ENCODE data around the gene TMEM178B.
"Not testable (repeated sequence)": the region's sequence is repeated elsewhere in the genome, so short reads cannot be mapped to it uniquely, and the experiment has no call there.

TMEM178B gene

DNA sequence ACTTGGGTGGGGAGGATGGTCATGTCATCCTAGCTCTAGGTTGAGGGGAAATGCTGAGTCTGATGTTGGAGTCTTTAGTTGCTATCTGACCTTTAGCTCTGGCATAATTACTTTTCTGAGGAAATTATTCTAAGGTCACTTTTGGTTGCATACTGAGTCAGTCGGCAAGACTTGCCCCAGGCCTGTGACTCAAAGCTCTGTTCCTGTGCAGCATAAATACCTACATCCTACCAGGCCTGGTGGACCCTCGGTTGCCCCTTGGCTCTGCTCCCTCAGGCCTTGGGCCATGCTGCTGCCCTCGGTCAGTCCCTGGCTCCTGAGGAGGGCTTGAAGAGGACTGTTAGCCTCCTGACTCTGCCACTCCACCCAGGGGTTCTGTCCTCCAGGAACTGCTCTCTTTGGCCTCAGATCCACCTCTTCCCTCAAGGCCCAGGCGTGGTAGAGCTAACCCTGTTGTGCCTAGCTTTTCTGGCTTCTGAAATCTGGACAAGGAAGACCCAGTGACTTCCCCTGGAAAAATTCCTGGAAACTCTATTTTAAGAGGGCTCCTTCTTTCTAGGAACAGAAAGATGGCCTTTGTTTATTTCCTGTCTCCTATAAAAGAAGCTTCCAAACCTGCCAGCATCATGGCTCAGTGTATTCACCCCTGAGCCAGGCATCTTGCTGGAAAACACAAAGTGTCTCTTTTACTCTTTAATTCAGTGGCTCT lies 71.2 kb downstream of the TMEM178B start:
- DNase-seq (ENCODE audit: low read depth) = no peak

DNA sequence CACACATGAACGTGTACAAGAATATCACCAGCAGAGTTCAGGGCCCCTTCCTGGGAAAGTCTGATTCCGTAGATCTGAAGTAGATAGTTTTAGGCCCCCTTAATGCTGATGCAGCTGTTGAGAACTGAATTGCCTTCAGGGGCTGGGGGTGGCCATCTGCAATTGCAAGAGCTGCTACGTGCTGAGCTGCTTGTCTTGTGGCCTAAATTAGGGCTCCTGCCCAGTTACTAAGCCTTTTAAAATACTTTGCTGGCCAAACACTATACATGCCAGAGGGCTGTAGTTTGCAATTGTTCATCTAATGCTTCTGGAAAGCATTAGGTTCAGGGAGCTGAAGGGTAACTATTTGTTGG lies 71.7 kb downstream of the TMEM178B start:
- no peak for DNase-seq (ENCODE audit: low read depth)

DNA sequence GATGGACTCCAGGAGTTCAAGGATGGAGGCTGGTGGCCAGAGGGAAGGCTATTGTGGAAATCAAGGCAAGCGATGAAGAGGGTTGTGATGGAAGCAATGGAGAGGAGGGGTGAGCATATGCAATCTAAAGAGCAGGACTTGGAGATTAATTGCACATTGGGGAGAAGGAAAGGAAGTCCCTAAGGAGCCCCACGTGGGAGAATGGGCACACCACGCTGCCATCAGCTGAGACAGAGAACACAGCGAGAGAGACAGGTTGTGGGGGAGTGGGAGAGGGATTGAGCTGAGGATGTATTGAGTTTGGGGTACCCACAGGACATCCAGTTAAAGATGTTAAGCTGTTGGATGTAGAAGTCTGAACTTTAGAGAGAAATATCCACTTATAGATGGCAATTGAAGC lies 73.6 kb downstream of the TMEM178B start:
- DNase-seq (ENCODE audit: low read depth) = no peak

DNA sequence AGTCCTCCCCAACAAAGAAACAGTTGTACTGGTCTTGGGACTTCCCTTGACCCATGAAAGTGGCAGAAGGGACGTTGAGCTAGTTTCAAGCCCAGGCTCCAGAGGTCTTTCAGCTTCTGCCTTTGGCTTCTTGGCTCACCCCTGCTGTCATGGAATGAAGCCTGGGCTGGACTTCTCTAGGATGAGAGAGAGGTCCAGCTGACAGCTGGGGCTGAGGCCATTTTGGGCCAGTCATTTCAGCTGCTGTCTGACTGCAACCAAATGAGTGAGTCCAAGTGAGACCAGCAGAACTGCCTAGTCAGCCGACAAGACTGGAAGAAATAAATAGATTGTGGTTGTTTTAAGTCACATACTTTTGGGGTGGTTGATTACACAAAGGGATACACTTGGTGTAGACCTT lies 76.6 kb downstream of the TMEM178B start:
- no peak for DNase-seq (ENCODE audit: low read depth)

DNA sequence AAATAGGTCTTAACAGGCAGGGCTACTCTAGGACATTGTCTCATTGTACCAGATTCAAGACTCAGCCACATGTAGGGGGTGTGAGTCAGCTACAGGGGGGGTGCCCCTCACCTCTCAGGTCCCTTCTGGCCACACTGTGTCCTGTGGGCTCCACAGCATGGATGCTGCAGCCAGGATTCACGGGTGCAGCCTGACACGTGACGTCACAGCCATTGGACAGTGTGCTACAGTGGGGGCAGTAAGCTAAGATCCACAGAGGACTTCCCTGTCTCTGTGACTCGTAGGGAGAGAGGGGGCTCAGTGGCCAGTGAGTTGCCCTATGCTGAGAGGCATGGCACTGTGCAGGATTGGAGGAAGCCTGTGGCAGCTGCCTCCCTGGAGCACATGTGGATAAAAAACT lies 77.9 kb downstream of the TMEM178B start:
- no peak for DNase-seq (ENCODE audit: low read depth)

DNA sequence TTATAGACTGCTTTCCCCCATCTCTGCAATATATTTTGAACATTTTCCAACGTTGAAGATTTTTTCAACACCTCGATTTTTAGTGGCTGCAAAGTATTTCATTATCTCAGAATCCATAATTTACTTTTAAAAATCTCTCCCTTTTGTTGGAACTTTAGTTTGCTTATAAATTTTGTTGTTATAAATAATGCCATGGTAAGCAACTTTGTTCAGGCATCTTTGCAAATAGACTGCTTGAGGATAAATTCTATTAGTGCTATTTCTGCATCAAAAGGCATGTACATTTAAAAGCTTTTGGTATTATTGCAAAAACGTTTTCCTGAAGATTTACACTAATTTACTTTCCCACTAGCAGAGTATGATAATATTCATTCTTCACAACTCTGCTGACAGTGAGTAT lies 79.4 kb downstream of the TMEM178B start:
- DNase-seq (ENCODE audit: low read depth) = no peak

DNA sequence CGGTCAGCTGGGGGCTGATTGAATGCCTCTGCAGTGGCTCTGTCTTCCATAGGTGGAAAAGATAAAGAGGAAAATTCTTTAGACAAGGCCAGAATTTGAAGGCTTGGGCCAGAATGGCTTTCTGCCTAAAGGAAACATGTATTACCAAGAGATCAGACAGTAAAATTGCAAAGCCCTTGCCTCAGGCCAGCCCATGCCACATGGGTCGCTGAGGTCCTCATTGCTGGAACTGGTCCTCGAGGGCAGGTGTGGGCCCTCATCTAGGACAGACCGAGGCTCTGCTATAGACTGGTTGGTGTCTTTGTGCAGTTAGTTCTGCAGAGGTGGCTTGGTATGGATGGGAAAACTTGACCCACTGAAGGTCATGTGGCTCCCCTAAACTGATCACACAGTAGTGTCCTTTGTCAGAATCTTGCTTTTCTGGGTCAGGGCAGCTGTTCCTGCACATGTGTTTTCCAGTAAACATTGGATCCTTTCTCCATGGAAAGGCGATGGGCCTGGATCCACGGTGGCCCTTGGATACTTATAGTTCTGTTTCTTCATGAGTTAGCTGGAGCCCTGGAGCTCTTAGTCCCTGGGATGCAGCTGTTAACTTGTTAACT lies 80.4 kb downstream of the TMEM178B start:
- no peak for DNase-seq (ENCODE audit: low read depth)

DNA sequence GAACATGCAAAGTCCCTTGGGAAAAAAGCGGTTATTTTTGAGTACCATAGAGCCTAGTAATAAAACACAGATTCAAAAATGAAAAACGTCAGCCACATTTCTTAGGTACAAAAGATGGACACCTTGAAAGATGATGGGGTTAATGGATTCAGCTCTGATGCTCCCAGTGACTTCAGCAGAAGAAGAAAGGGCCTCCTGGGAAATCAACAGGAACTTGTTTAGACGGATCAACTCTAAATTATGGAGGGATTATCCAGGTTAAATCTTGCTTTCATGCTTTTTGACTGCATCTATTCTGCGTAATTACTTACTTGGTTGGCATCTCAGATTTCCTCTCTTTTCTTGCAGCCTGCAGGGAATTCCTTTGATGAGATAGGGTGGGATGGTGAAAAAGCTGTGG lies 82.5 kb downstream of the TMEM178B start:
- DNase-seq (ENCODE audit: low read depth) = no peak

DNA sequence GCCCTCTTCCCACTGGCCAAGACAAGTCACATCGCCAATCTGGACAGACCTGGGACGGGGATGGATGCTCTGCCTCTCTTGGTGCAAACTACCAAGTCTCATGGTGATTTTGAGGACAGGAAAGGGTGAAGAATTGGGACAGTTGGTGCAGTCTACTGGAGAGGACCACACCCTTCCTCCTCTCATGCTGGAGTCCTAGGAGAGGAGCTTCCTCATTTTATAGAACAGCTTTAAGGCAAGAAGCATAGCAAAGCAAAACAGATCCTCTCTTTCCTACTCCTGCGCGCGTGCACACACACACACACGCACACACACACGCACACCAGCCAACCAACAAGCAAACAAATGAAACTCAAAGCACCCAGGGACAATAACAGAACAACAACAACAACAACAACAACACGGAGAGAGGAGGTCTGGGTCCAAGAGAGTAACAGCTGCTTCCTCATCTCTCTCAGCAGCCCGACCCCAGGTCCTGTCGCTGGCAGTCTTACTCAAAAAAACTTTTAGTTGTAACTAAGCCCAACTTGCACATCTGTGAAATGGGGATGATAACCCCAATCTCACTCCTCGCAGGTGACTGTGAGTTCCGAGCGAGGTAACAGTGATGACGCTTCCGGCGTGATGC lies 83.4 kb downstream of the TMEM178B start:
- no peak for DNase-seq (ENCODE audit: low read depth)

DNA sequence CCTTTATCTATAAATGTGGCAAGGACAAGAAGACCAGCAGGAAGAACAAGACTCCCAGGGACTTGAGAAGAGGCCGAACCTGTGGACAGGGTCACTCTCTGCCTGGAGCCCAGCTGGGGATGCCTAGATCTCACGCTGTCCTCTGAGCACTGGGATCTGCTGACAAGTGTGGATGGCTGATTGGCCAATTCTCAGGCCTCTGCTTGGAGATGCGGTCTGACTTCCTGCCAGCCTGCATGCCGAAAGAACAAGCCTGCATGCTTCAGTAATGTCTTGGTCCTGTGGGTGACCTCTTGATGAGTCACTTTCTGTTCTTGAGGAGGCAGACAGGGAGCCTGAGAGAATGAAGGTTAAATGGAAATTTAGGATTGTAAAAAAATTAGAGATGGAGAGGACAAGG lies 84.7 kb downstream of the TMEM178B start:
- no peak for DNase-seq (ENCODE audit: low read depth)

DNA sequence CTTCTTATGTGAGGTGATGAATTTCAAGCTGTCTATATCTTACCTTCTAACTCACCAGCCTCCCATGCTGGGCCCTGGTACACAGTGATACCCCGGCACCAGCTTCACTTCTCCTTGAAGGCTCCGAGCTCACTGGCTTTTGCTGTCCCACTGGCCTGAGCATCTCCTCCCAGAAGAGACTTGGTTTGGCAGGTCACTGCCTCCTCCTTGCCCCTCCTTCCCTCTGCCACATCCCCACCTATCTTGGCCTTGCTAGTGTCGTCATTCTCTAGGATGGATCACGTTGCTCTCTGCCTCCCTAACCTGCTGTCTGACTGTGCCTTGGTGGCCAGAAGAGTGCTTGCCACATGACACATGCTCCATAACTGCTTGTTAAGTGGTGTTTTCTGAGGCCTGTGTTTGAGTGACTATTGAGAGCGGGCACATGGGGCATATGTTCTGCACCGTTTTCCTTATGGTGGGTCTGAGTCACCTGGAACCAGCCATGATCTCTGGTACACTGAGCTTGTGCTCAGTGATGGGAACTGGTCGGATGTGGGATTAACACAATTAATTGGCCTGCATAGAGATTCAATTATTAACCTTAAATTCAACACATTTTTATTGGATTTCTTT lies 86.5 kb downstream of the TMEM178B start:
- DNase-seq (ENCODE audit: low read depth) = no peak

DNA sequence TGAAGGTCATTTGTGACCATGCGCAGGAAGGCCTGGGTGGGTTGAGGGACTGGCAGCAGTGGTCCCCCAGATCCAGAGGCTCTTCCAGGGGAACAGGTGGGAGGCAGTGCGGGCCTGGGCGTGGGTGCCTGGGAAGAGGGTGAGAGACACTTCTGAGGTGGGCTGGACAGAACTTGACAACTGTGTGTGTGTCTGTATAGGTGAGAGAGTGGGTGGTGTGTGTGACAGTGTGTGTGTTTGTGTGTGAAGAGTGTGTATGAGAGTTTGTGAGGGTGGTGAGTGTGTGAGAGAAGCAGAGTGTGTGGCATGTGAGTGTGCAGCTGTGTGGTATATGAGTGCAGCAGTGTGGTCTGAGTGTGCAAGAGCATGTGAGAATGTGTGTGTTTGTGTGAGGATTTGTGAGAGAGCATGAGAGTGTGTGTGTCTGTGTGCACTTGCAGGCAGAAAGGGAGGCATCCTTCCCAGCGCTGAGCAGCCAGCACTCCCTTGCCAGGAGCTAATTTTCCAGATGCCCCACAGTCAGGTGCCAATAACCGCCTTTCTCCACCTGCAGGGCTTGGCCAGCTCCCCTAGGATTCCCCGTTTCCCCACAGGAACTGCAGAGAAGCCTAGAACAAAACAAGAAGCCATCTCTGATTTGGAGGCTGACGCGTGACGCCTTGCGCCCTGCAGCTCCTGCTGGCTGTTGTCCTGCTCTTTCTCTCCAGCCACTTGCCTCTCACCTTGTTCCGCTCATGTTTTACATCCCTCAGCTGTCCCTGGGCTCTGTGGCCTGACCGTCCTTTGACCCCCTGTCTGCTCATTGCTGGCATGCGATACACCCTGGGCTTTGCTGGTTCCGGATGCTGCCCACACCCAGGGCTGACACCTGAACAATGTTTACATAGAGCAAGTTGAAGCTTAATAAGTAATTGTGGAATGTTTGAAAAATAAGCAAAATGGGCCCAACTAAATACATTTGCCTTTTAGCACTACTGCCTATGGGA lies 88.0 kb downstream of the TMEM178B start:
- no peak for DNase-seq (ENCODE audit: low read depth)

DNA sequence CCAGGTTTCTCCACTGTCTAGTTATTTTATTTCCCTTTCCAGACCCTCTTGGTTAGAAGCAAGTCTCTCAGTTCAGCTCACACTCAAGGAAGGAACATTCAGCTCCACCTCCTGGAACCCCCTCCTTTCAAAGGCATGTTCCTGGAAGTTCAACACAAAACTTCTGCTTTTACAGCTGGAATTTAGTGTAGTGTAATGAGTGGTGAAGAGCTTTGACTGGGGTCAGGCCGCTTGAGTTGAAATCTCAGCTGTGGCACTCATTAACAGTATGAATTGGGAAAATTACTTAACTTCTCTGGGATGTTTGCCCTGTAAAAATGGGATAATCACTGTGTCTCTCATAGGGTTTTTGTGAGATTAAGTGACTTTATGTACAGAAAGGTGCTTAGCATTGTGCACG lies 91.7 kb downstream of the TMEM178B start:
- DNase-seq (ENCODE audit: low read depth) = no peak

DNA sequence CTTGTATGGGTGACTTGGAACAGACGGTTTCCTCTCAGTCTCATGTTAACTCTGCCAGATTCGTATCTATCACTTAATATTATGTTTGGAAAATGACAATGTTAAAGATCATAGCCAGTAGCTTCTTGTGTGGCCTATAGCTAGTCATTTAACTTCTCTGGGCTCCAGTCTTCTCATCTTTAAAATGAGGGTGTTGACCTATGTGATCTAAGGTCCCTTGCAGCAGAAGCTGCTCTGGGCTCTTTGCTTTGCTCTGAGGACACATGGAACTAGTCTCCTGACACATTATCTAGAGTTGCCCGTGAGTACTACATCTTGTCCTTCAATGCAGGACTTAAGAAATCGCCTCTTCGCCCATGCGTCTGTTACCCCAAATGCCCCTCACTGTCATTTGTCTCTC lies 93.1 kb downstream of the TMEM178B start:
- DNase-seq (ENCODE audit: low read depth) = no peak

DNA sequence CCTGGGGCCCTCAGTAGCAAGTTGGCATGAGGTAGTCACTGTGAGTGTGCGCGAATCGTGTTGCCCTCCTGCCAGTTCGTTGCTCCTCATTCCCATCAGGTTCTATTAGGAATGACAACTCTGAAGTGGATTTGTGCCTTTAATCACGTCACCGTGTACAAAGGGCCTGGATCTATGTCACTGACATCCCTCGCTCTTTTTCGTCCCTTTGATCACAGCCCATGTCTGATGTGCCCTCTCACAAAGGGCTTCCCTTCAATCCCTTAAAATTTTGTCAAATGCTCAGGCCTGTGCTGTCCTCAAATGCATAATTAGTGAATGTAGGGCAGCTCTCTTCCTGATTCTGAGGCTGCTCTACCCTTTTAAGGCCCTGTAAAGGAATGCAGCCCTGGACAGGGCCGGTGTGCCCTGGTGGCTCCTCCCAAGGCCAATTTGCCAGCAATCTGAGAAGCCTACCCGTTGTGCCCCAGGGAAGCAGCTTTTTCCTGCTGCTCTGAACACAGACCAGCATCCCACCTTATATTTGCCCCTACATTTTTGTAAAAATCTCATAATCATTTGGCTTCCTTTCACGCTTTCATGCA lies 93.6 kb downstream of the TMEM178B start:
- DNase-seq (ENCODE audit: low read depth) = no peak

DNA sequence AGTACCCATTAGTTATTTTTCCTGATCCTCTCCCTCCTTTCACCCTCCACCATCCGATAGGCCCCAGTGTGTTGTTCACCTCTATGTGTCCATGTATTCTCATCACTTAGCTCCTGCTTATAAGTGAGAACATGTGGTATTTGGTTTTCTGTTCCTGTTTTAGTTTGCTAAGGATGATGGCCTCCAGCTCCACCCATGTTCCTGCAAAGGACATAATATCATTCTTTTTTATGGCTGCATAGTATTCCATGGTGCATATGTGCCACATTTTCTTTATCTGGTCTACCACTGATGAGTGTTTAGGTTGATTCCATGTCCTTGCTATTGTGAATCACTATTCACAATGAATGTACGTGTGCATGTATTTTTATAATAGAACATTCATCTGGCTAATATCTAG lies 95.3 kb downstream of the TMEM178B start:
- DNase-seq (ENCODE audit: low read depth) = not testable (repeated sequence)

DNA sequence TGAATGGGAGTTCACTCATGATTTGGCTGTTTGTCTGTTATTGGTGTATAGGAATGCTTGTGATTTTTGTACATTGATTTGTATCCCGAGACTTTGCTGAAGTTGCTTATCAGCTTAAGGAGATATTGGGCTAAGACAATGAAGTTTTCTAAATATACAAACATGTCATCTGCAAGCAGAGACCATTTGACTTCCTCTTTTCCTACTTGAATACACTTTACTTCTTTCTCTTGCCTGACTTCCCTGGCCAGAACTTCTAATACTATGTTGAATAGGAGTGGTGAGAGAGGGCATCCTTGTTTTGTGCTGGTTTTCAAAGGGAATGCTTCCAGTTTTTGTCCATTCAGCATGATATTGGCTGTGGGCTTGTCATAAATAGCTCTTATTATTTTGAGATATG lies 101.9 kb downstream of the TMEM178B start:
- not testable (repeated sequence) for DNase-seq (ENCODE audit: low read depth)

DNA sequence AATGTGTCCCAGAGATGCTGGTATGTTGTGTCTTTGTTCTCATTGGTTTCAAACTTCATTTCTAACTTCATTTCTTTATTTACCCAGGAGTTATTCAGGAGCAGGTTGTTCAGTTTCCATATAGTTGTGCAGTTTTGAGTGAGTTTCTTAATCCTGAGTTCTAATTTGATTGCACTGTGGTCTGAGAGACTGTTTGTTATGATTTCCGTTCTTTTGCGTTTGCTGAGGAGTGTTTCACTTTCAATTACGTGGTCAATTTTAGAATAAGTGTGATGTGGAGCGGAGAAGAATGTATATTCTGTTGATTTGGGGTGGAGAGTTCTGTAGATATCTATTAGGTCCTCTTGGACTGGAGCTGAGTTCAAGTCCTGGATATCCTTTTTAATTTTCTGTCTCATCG lies 103.3 kb downstream of the TMEM178B start:
- not testable (repeated sequence) for DNase-seq (ENCODE audit: low read depth)

DNA sequence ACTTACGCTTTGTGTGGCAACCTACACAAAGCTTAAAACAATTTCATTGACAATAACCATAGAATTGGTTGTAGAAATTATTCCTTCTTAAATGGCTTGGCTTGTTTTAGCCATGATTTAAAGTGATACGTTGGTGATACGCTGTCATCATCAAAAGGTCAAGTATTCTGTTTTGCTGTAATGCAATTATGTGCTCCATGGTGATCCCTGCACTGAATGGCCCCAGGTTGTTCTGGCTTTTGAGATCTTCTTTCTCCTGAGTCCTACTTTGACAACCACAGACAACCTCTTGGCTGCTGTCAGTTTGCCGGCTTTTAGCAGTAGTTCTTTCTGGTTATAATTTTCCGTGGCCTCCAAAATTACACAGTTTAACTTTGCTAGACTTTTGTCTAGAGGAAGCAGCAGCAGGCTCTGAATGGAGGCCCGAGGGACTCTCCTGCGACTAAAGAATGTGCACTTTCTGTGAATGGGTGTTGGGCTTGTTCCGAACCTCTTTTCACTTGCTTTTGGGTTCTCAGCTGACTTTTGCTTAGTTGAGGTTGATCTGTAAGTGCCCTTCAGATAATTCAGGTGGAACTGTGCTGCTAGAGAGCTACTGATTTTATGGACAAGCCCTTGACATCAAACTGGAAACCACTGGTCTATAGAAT lies 104.7 kb downstream of the TMEM178B start:
- no peak for DNase-seq (ENCODE audit: low read depth)

DNA sequence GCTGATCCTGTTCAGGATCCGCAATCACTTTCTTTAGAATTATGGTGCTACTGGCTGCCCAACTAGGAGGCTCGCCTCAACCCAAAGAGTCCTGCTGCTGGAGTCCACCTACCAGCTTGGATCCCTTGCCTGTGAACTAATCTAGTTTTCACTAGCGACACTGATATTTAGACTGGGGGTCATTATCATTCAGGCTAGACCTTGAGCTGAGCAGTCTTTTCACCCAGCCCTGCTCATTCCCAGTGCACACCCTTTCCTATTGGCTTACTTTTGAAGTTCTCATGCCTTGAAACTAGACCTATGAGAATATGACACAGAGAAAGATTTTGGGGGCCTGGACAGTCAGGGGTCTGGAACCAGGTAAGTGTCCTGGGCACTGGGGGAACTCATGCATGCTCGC lies 107.9 kb downstream of the TMEM178B start:
- DNase-seq (ENCODE audit: low read depth) = no peak

DNA sequence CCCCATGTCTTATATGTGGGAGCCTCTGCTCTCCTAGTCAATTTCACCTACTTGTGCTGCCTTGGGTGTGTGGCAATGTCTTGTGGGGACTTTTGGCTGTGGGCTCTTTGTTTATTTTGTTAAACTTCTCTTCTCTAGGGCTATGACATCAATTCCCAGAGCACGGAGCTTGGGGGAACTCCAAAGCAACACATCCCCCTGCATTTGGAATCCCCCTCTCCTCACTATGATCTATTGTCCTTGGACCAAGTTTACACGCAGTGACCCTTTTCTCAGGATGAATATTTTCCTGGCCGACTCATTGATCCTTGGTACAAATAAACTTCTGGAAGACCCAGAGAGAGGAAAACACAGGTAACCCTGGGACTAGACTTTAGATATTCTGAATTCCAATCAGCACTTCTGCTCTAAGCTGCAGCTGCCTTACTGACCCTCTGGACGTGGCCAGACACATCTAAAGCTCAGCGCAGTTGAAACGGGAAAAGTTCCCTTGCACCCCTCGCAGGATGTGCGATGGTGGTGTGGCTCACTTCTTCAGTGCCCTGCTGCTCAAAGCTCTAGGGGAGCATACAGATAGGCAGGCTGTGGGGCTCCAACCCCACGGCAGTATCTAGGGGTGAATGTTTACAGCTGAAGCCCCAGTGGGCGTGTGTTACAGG lies 110.8 kb downstream of the TMEM178B start:
- no peak for DNase-seq (ENCODE audit: low read depth)

Measured in activated T-helper 9 cell treated with anti-CD3 and anti-CD28 coated beads, Interleukin-2, amount 50 U/mL, for 16 hours (primary cell).